ENCODE results near the gene SPAG4. TPM values are rescaled to one million over a fixed set of nuclear protein-coding genes. Genes with fewer than 3 reads are reported as not detected.

The SPAG4 gene
- total RNA-seq, 1 experiment from 2014 or later = 0.59 TPM

GRCh38 chr20:35652641-35653429 is 37.2 kb downstream of the SPAG4 start:
- no peak for DNase-seq (ENCODE audit: low read depth)

GRCh38 chr20:35653430-35653734 is 37.8 kb downstream of the SPAG4 start:
- DNase-seq (ENCODE audit: low read depth) = no peak

- DNase-seq (ENCODE audit: low read depth) = no peak
Observed at GRCh38 chr20:35653893-35654292, 38.3 kb downstream of the SPAG4 start.

GRCh38 chr20:35654415-35654814 is 38.8 kb downstream of the SPAG4 start:
- DNase-seq (ENCODE audit: low read depth) = no peak

GRCh38 chr20:35657271-35657670 is 41.6 kb downstream of the SPAG4 start:
- no peak for DNase-seq (ENCODE audit: low read depth)

- DNase-seq (ENCODE audit: low read depth) = no peak
Observed at GRCh38 chr20:35660122-35660937, 44.7 kb downstream of the SPAG4 start.

- DNase-seq (ENCODE audit: low read depth) = peak; percentile 7
Observed at GRCh38 chr20:35661053-35661452, 45.4 kb downstream of the SPAG4 start.

- DNase-seq (ENCODE audit: low read depth) = no peak
Observed at GRCh38 chr20:35661908-35662307, 46.3 kb downstream of the SPAG4 start.

GRCh38 chr20:35662551-35662950 is 46.9 kb downstream of the SPAG4 start:
- no peak for DNase-seq (ENCODE audit: low read depth)

GRCh38 chr20:35663516-35664465 is 48.2 kb downstream of the SPAG4 start:
- DNase-seq (ENCODE audit: low read depth) = peak; percentile 52

GRCh38 chr20:35664466-35665206 is 49.0 kb downstream of the SPAG4 start, which contains the start of the genes CPNE1 and RBM12:
TSS of gene CPNE1 (minus strand) at chr20:35664900. CDS start at chr20:35632923, 31,977 bp downstream.
TSS of gene RBM12 (minus strand) at chr20:35664900. CDS start at chr20:35655322, 9,578 bp downstream.
- DNase-seq (ENCODE audit: low read depth) = peak; percentile 89

- no peak for DNase-seq (ENCODE audit: low read depth)
Observed at GRCh38 chr20:35665949-35666288, 50.3 kb downstream of the SPAG4 start.

- no peak for DNase-seq (ENCODE audit: low read depth)
Observed at GRCh38 chr20:35669221-35669620, 53.6 kb downstream of the SPAG4 start.

- no peak for DNase-seq (ENCODE audit: low read depth)
Observed at GRCh38 chr20:35669681-35670080, 54.1 kb downstream of the SPAG4 start.

Small RNAs within 50 kb of the gene (small RNA-seq; reads per million reads assigned to genes)
- gene RNU6-759P (not detected), gene RPL37P1 (not detected)

Other genes starting within 250 kb of the SPAG4 start
- gene UQCC1, start 203.9 kb upstream of the SPAG4 start, total RNA-seq (2014; rRNA removed; shearing (Covaris generic)) = 55.7 and 58.1 TPM in 2 replicates
- gene GDF5, start 177.6 kb upstream of the SPAG4 start, total RNA-seq (2014; rRNA removed; shearing (Covaris generic)) = 0.10 TPM in 2 replicates
- gene CEP250, start 160.2 kb upstream of the SPAG4 start, total RNA-seq (2014; rRNA removed; shearing (Covaris generic)) = 45.9 and 51.7 TPM in 2 replicates
- not detected in 2 replicates for gene C20orf173, start 86.2 kb upstream of the SPAG4 start, total RNA-seq (2014; rRNA removed; shearing (Covaris generic))
- gene ERGIC3, start 73.8 kb upstream of the SPAG4 start, total RNA-seq (2014; rRNA removed; shearing (Covaris generic)) = 167 and 169 TPM in 2 replicates
- gene CPNE1, start 49.1 kb downstream of the SPAG4 start, total RNA-seq (2014; rRNA removed; shearing (Covaris generic)) = 146 and 192 TPM in 2 replicates
- 54.5 and 68.1 TPM in 2 replicates for gene RBM12, start 49.1 kb downstream of the SPAG4 start, total RNA-seq (2014; rRNA removed; shearing (Covaris generic))
- gene NFS1, start 83.5 kb downstream of the SPAG4 start, total RNA-seq (2014; rRNA removed; shearing (Covaris generic)) = 34.1 and 92.1 TPM in 2 replicates
- gene ROMO1, start 83.6 kb downstream of the SPAG4 start, total RNA-seq (2014; rRNA removed; shearing (Covaris generic)) = 213 and 561 TPM in 2 replicates
- 197 and 209 TPM in 2 replicates for gene RBM39, start 126.4 kb downstream of the SPAG4 start, total RNA-seq (2014; rRNA removed; shearing (Covaris generic))
- gene PHF20, start 156.2 kb downstream of the SPAG4 start, total RNA-seq (2014; rRNA removed; shearing (Covaris generic)) = 28.6 and 36.7 TPM in 2 replicates